Measurements from ENCODE around the gene CDC6.

The CDC6 gene

DNA sequence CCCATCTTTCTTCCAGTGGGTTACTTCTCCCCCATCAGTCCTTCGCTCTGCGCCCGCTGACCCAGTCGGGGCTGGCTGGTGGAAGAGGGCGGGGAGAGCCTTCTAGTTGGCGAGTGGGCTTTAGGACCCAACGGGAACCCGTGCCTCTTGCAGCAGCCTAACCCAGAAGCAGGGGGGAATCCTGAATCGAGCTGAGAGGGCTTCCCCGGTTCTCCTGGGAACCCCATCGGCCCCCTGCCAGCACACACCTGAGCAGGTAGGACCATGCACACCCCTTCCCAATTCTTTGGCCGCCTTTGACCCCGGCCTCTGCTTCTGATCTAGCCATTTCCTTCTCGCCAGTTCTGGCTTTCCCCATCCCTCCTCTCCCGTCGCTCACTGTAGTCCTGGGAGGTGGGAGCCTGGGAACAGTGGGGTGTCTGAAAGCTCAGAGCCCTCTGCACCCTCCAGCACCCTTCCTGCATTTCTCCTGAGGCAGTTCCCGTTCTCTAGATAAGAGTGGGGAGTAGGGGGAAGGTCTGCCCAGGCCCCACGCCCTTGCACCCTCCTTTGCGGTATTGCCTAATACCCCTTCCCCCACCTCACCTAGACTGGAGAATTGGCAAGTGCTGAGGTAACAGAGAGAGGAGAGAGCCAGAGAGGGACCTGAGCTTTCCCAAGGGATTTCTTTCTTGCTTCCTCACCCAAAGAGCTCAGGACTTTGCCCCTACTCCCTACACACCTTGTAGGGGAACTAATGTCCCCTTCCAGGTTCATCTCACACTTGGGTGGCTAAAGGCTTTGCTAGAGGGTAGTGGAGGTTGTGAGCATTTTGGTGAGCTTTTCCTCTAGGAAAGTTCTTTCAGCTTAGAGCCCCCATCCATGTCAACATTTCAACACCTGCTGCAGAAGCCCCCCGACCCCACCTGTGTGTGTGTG is 21.6 kb downstream of the CDC6 start, which contains the start of gene RARA:
Gene RARA, plus strand, starts transcription at position 150 of the 918 bp plus-strand sequence. CDS start 22,039 bp downstream, outside the sequence.
- TF ChIP-seq, protein P1, sequence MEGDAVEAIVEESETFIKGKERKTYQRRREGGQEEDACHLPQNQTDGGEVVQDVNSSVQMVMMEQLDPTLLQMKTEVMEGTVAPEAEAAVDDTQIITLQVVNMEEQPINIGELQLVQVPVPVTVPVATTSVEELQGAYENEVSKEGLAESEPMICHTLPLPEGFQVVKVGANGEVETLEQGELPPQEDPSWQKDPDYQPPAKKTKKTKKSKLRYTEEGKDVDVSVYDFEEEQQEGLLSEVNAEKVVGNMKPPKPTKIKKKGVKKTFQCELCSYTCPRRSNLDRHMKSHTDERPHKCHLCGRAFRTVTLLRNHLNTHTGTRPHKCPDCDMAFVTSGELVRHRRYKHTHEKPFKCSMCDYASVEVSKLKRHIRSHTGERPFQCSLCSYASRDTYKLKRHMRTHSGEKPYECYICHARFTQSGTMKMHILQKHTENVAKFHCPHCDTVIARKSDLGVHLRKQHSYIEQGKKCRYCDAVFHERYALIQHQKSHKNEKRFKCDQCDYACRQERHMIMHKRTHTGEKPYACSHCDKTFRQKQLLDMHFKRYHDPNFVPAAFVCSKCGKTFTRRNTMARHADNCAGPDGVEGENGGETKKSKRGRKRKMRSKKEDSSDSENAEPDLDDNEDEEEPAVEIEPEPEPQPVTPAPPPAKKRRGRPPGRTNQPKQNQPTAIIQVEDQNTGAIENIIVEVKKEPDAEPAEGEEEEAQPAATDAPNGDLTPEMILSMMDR (IDR thresholded peaks at IDR 0.05; ENCODE audit: low read depth, low read length), result no peak
- no peak for DNase-seq (ENCODE audit: extremely low read depth, low read depth)

DNA sequence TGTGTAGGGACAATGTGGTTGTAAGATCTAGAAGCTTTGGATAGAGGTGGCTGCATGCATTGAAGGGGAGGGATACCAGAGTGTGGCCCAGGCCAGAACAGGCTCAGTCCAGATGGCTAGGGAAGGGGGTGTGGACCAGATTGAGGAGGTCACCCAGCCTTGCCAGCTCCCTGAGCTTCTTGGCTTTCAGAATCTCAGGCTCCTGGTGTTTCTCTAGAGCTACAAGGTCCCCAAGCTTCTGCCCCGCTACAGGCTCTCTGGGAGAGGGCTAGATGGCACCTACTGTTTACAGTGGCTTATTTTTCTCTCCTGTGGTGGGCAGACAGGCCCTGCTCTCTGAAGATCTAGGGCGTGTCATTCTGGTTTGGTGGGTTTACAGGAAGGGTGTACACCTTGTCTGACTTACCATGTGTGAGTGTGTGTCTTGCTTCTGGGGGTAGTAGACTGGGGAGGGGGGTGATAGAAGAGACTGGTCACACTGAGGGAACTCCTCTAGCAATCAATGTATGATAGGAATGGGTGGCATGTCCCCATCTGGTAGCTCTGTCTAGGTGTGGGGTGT is 22.4 kb downstream of the CDC6 start:
- TF ChIP-seq, protein P1 (IDR thresholded peaks at IDR 0.05; ENCODE audit: low read depth, low read length), result no peak

DNA sequence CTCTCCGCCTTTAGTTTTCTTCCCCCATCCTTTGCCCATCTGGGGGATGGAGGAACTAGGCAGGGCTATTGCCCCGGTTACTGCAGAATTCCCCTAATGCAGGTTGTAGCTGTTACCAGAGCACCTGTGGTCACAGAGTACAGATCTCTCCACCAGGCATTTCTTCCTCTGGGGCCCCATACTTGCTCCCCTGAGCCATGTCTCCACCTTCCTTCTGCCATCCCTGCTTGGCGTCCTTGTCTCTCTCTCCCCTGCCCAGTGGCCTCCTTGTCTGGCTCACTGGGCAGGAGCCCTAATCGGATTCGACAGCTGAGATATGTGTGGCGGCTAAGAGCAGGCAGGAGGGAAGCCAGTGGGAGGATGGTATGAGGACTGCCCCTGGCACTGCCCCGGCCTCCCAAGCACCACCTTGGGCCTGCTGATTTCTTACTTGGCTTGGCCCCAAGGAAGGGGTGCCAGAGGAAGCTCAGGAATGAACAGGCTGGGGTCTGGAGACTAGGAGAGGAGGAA is 23.3 kb downstream of the CDC6 start:
- TF ChIP-seq, protein P1 (IDR thresholded peaks at IDR 0.05; ENCODE audit: low read depth, low read length), result no peak
- DNase-seq (ENCODE audit: extremely low read depth, low read depth), result no peak

More for the DNA sequence above, 22.4 kb downstream of the CDC6 start:
- DNase-seq (ENCODE audit: extremely low read depth, low read depth), result no peak

DNA sequence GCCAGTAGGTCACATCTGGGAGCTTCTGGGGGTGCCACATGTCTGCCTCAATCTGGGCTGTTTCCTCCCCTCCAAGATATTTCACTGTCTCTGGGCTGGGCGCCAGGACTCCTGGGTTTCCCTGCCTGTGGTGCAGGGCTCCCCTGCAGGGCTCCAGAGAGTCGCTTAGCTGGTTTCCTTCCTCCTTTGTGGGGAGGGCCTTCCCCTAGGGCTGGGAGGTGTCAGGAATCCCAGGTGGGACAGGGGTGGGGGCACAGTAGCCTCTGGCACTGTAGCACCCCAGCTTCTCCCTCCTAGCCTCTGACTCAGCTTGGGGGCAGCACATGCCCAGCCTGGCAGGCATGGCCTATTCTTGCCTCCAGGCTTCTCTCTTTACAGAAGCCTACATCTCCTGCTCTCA is 23.9 kb downstream of the CDC6 start:
- TF ChIP-seq, protein P1 (IDR thresholded peaks at IDR 0.05; ENCODE audit: low read depth, low read length), result no peak
- no peak for DNase-seq (ENCODE audit: extremely low read depth, low read depth)

DNA sequence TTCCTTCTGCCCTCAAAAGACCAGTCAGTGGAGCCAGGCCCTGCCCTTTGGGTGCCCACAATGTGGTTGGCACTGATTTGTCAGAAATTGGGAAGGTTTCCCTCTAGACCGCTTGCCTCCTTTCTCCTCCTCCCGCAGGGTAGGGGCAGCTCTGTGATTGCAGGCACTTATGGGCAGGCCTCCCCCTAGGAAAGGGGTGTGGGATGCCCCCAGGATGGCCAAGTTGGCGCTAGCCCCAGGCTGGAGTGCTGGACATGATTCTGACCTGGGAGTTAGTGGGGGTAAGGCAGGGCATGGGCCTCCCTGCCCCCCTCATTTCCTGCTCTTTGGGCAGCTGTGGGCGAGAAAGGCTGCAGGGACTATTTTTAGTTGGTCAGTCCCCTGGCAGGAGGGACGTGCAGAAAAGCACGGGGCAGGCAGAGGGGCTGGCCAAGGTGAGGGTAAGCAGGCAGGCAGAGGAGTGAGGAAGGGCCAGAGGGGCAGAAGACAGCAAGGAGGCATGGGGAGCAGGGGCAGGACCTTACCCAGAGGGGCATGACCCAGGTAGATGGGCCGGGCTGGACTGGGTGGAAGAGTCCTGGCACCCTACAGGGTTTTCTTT is 24.6 kb downstream of the CDC6 start:
- no peak for DNase-seq (ENCODE audit: extremely low read depth, low read depth)
- TF ChIP-seq, protein P1 (IDR thresholded peaks at IDR 0.05; ENCODE audit: low read depth, low read length), result no peak

DNA sequence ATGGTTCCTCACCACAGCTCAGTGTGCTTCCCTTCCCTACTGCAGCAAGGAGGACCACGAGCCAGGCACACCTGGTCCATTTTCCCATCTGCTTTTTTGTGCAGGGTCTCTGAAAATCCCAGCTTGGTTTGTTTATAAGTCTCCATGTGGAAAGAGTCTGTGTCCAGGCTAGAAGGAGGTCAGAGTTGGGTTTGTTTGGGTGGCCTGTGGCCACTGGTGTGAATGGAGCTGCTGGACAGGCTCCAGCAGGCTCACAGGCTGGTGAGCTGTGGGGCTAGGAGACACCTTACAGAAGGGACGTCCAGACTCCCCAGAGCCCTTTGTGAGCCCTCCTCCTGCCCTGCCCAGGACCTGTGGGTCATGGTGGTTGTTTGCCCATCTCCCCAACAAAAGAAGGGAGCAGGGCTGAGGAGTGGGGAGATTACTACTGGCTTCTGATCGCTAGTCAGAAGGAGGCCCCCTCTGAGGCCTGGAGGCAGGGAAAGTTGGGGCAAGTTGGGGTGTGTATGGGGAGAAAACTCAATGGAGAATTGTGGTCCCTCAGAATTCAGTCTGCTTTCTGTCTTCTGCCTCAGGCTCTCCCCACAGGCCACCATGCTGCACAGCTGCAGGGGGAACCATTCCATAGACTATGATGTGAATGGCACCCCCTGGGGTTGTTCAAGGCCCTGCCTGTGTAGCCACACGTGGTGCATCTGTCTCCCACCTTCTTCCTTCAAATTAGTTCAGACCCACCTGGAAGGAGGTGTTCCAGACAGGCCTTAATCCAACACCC is 25.4 kb downstream of the CDC6 start:
- DNase-seq (ENCODE audit: extremely low read depth, low read depth), result no peak
- TF ChIP-seq, protein P1 (IDR thresholded peaks at IDR 0.05; ENCODE audit: low read depth, low read length), result no peak

Measured in AG09319 (cell line).